A549 (cell line): Measurements from ENCODE around the gene CDX2. TPM values are rescaled to one million over a fixed set of nuclear protein-coding genes. Genes with fewer than 3 reads are reported as not detected.

Experiments
- ATAC-seq, 2 experiments: fragments of 200-7000 bp in 1 of 2; fragments of >200 bp in 1 of 2; cut with Nextera tagmentation in 1 of 2; cut with Tn5 transposase in 1 of 2; 3 replicates each; pipeline versions ENCODE4 v1.8.0 to v1.9.1; 2018 to 2020; ENCODE audit warnings: mild to moderate bottlenecking in 1 of 2, moderate library complexity in 1 of 2
- CTCF ChIA-PET: fragments of 300-600 bp; sonication (Branson Sonifier 250); formaldehyde crosslinking; extraction: SDS; loops from one replicate; lab custom pipeline; 2021; ENCODE audit warnings: antibody characterized with exemption, inconsistent platforms; lab: Yijun Ruan, JAX
- POLR2A ChIA-PET: fragments of 350-600 bp; formaldehyde crosslinking; extraction: SDS; loops from one replicate; lab custom pipeline; 2021; ENCODE audit warnings: antibody characterized with exemption, inconsistent platforms; lab: Yijun Ruan, JAX
- DNase-seq, 2 experiments: peaks; one replicate each; pipeline versions ENCODE4 v3.0.0 to v3.0.0-alpha.2; 2011 to 2016; ENCODE audit warnings: low read depth in 1 of 2, low spot score in 1 of 2
- FAIRE-seq: peaks from 2 replicates; lab custom pipeline; 2011; peaks lifted over from hg19 to GRCh38; lab: Jason Lieb, UNC
- H3K27ac ChIP-seq, 2 experiments: fragments of >200 bp; sonication (Bioruptor Twin); formaldehyde crosslinking; 3 replicates each; pipeline ENCODE4 v1.5.1; 2016 to 2017
- H3K4me1 ChIP-seq: fragments of >200 bp; sonication (Bioruptor Twin); formaldehyde crosslinking; 3 replicates; pipeline ENCODE4 v1.6.1; 2016
- H3K4me2 ChIP-seq: fragments of >200 bp; sonication (Bioruptor Twin); formaldehyde crosslinking; 3 replicates; pipeline ENCODE4 v1.6.1; 2016
- H3K4me3 ChIP-seq: fragments of >200 bp; sonication (Bioruptor Twin); formaldehyde crosslinking; 3 replicates; pipeline ENCODE4 v1.5.1; 2016
- H3K9me3 ChIP-seq: fragments of >200 bp; sonication (Bioruptor Twin); formaldehyde crosslinking; 3 replicates; pipeline ENCODE4 v1.6.1; 2016
- CBX2 ChIP-seq: fragments of 200-600 bp; sonication (generic); IDR thresholded peaks from 2 replicates; pipeline ENCODE4 v1.6.1; 2016; ENCODE audit warnings: low read depth, mild to moderate bottlenecking, borderline replicate concordance
- CTCF ChIP-seq: fragments of >200 bp; sonication (Bioruptor Twin); formaldehyde crosslinking; IDR thresholded peaks from 3 replicates; pipeline ENCODE4 v1.5.1; 2016
- GATA3 ChIP-seq: IDR thresholded peaks from 2 replicates; pipeline ENCODE4 v1.6.1; 2012; ENCODE audit warnings: borderline replicate concordance
- HDAC2 ChIP-seq: fragments of 200-600 bp; sonication (generic); IDR thresholded peaks from 2 replicates; pipeline ENCODE4 v1.6.1; 2016
- HOXB13 ChIP-seq: fragments of 250-450 bp; sonication (Bioruptor Pico); IDR thresholded peaks from 2 replicates; pipeline ENCODE4 v1.5.0; 2020; ENCODE audit warnings: low read depth, mild to moderate bottlenecking, moderate library complexity
- HOXB5 ChIP-seq: fragments of 250-450 bp; sonication (Bioruptor Pico); IDR thresholded peaks from 2 replicates; pipeline ENCODE4 v1.5.0; 2020; ENCODE audit warnings: mild to moderate bottlenecking, moderate library complexity
- JUNB ChIP-seq: fragments of >200 bp; sonication (Bioruptor Twin); formaldehyde crosslinking; IDR thresholded peaks from 2 replicates; pipeline ENCODE4 v1.6.1; 2016
- KDM1A ChIP-seq: fragments of 200-600 bp; sonication (generic); IDR thresholded peaks from 2 replicates; pipeline ENCODE4 v1.6.1; 2016; ENCODE audit warnings: low read depth, mild to moderate bottlenecking
- NFE2L2 ChIP-seq: fragments of 150-350 bp; conservative IDR thresholded peaks from 2 replicates; pipeline ENCODE4 v1.6.1; 2014; ENCODE audit warnings: low read length
- NPAS2 ChIP-seq: fragments of 250-450 bp; sonication (Bioruptor Pico); IDR thresholded peaks from 2 replicates; pipeline ENCODE4 v1.8.0; 2022; ENCODE audit warnings: mild to moderate bottlenecking, moderate library complexity, borderline replicate concordance
- NR3C1 ChIP-seq: fragments of >200 bp; sonication (Bioruptor Twin); formaldehyde crosslinking; IDR thresholded peaks from 3 replicates; pipeline ENCODE4 v1.6.1; 2017
- PBX3 ChIP-seq: IDR thresholded peaks from 2 replicates; pipeline ENCODE4 v1.6.1; 2012
- PHF8 ChIP-seq: fragments of 200-600 bp; sonication (generic); IDR thresholded peaks from 2 replicates; pipeline ENCODE4 v1.6.1; 2016; ENCODE audit warnings: low read depth, mild to moderate bottlenecking, antibody characterized with exemption, moderate library complexity, borderline replicate concordance
- POLR2AphosphoS2 ChIP-seq: conservative IDR thresholded peaks from 2 replicates; pipeline ENCODE4 v1.6.1; 2012; ENCODE audit warnings: low read length, improper control_type of control experiment, inconsistent platforms
- RFX5 ChIP-seq: fragments of 450-650 bp; IDR thresholded peaks from 2 replicates; pipeline ENCODE4 v1.7.1; 2014; ENCODE audit warnings: antibody characterized with exemption, mild to moderate bottlenecking, moderate library complexity
- RNF2 ChIP-seq: fragments of 200-600 bp; sonication (generic); IDR thresholded peaks from 2 replicates; pipeline ENCODE4 v1.6.1; 2016; ENCODE audit warnings: low read depth, mild to moderate bottlenecking, antibody characterized with exemption, moderate library complexity, borderline replicate concordance
- SREBF2 ChIP-seq: fragments of 450-650 bp; IDR thresholded peaks from 2 replicates; pipeline ENCODE4 v1.6.1; 2014; ENCODE audit warnings: mild to moderate bottlenecking, moderate library complexity
- TFCP2L1 ChIP-seq: fragments of 250-450 bp; sonication (Bioruptor Pico); IDR thresholded peaks from 2 replicates; pipeline ENCODE4 v1.5.0; 2021; ENCODE audit warnings: mild to moderate bottlenecking
- USF2 ChIP-seq: fragments of 450-650 bp; IDR thresholded peaks from 2 replicates; pipeline ENCODE4 v1.6.1; 2014; ENCODE audit warnings: antibody characterized with exemption
- ZC3H11A ChIP-seq: fragments of 450-650 bp; IDR thresholded peaks from 2 replicates; pipeline ENCODE4 v1.6.1; 2014; ENCODE audit warnings: antibody characterized with exemption, mild to moderate bottlenecking
- ZSCAN20 ChIP-seq: fragments of 250-450 bp; sonication (Bioruptor Pico); IDR thresholded peaks from 2 replicates; pipeline ENCODE4 v1.8.0; 2022; ENCODE audit warnings: mild to moderate bottlenecking, moderate library complexity
- WGBS: methylation state at CpG from one replicate; pipeline ENCODE4 v1.1.6; 2017; ENCODE audit errors: missing lambda C conversion rate; 5-methylcytosine and 5-hydroxymethylcytosine counted together
- polyA plus RNA-seq, 4 experiments: library from polyadenylated mRNA; depleted of rRNA in 3 of 4; stranded (reverse); fragments of >200 nt; fragmentation: RNase III in 1 of 4; extraction: RNeasy Plus Mini Kit Qiagen cat#74134 plus additional on column Dnase treatment in 1 of 4; gene quantifications; 2 replicates in 3 of 4; 3 replicates in 1 of 4; pipeline ENCODE4 v1.2.3, GENCODE V29; 2011 to 2017
- TF ChIP-seq, protein P1 (sequence below): IDR thresholded peaks from 2 replicates; pipeline ENCODE4 v1.6.1; 2012

The CDX2 gene
- polyA plus RNA-seq, 2 of the 4 experiments (the other 2 are of a cell fraction), result 0.14 to 0.19 TPM

GRCh38 chr13:27929868-27930267, 39.2 kb downstream of the CDX2 start:
- H3K4me2 ChIP-seq, result no peak overlapping the region
- H3K4me3 ChIP-seq, result no peak overlapping the region
- ATAC-seq (no peak), FAIRE-seq (no peak)
- H3K4me1 ChIP-seq, result no peaks in the 10 kb centered on the region
- H3K27ac ChIP-seq, result no peak overlapping the region
- no peak for TF ChIP-seq ZC3H11A
- TF ChIP-seq KDM1A, result no peak
- TF ChIP-seq, all 56 proteins: peak for 0
- POLR2A ChIA-PET, result no interaction called here
- CTCF ChIA-PET, result interaction anchor here (1.2 to 1.9 kb wide), 2 partner anchors 24 to 61 kb away, joined by 3 to 11 read pairs; no protein-coding TSS in a partner anchor
- no peak for DNase-seq
- no peaks in the 10 kb centered on the region for H3K9me3 ChIP-seq

DNA sequence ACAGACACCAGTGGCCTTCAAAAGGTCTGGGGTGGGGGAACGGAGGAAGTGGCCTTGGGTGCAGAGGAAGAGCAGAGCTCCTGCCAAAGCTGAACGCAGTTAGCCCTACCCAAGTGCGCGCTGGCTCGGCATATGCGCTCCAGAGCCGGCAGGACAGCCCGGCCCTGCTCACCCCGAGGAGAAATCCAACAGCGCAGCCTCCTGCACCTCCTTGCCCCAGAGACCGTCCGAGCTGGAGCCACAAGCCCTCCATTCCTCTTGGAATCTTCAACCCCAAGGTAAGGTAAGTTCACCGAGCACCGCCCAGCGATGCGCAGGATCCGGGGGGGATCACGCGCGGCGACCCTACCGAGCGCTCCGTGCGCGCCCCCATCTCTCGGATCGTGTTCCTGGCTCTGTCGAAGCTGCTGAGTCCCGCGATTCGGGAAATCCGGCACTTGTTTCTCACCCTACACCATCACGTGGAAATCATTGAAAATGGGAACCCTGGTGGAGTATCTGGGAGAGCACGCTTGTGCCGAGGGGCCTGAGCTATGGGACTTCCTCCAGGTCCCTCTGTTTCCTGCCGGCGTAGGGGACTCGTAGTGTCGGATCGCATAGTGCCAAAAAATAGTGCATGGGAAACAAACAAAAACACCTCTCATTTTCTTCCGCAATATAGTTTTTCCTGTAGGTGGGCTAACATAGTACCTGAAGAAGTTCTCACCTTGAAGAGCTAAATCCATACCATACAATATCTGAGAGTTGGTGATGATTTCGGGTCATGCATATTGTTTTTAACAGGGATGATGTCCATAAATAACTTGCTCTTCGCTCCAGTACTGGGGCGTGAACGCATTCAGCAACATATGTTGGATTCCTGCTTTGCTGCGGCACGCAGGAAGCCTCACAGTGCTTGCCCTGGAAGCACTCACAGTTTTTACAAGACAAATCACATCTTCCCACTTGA, 40.0 kb downstream of the CDX2 start:
- Histone ChIP-seq H3K9me3 (no peaks in the 10 kb centered on the region), H3K4me1 (no peaks in the 10 kb centered on the region), H3K4me3 (no peak overlapping the region), H3K4me2 (no peak overlapping the region), H3K27ac (no peak overlapping the region)
- POLR2A ChIA-PET, result no interaction called here
- FAIRE-seq (no peak), DNase-seq (no peak), ATAC-seq (no peak)
- WGBS, result 84% methylated on average over 36 of the region's 48 CpGs
- TF ChIP-seq NFE2L2, result no peak
- TF ChIP-seq, protein P1, sequence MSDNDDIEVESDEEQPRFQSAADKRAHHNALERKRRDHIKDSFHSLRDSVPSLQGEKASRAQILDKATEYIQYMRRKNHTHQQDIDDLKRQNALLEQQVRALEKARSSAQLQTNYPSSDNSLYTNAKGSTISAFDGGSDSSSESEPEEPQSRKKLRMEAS, result no peak
- CTCF ChIA-PET, result interaction anchor here (1.9 kb wide), 1 partner anchor 25 kb away, joined by 11 read pairs; no protein-coding TSS in a partner anchor

GRCh38 chr13:27928353-27928804, 40.7 kb downstream of the CDX2 start:
- ChIA-PET POLR2A (no interaction called here), CTCF (no interaction called here)
- Histone ChIP-seq H3K4me2 (no peak overlapping the region), H3K9me3 (no peaks in the 10 kb centered on the region), H3K4me3 (no peak overlapping the region), H3K27ac (no peak overlapping the region), H3K4me1 (no peaks in the 10 kb centered on the region)
- FAIRE-seq (no peak), DNase-seq (no peak), ATAC-seq (no peak)
- TF ChIP-seq HOXB5 (no peak), ZSCAN20 (CRISPR knock-in tag) (no peak), NPAS2 (no peak), GATA3 (no peak), USF2 (no peak), CBX2 (no peak), RFX5 (no peak), KDM1A (no peak), NR3C1 (no peak), HOXB13 (CRISPR knock-in tag) (no peak), PHF8 (no peak), HDAC2 (no peak), TFCP2L1 (CRISPR knock-in tag) (no peak), PBX3 (no peak), SREBF2 (no peak), JUNB (no peak), POLR2AphosphoS2 (no peak), CTCF (no peak), RNF2 (no peak)
- 63% methylated on average over 17 of the region's 26 CpGs for WGBS
